Measurements from ENCODE around the gene SRCIN1.
"Not testable (repeated sequence)": the region's sequence is repeated elsewhere in the genome, so short reads cannot be mapped to it uniquely, and the experiment has no call there.

Gene SRCIN1, protein sequence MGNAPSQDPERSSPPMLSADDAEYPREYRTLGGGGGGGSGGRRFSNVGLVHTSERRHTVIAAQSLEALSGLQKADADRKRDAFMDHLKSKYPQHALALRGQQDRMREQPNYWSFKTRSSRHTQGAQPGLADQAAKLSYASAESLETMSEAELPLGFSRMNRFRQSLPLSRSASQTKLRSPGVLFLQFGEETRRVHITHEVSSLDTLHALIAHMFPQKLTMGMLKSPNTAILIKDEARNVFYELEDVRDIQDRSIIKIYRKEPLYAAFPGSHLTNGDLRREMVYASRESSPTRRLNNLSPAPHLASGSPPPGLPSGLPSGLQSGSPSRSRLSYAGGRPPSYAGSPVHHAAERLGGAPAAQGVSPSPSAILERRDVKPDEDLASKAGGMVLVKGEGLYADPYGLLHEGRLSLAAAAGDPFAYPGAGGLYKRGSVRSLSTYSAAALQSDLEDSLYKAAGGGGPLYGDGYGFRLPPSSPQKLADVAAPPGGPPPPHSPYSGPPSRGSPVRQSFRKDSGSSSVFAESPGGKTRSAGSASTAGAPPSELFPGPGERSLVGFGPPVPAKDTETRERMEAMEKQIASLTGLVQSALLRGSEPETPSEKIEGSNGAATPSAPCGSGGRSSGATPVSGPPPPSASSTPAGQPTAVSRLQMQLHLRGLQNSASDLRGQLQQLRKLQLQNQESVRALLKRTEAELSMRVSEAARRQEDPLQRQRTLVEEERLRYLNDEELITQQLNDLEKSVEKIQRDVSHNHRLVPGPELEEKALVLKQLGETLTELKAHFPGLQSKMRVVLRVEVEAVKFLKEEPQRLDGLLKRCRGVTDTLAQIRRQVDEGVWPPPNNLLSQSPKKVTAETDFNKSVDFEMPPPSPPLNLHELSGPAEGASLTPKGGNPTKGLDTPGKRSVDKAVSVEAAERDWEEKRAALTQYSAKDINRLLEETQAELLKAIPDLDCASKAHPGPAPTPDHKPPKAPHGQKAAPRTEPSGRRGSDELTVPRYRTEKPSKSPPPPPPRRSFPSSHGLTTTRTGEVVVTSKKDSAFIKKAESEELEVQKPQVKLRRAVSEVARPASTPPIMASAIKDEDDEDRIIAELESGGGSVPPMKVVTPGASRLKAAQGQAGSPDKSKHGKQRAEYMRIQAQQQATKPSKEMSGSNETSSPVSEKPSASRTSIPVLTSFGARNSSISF

DNA sequence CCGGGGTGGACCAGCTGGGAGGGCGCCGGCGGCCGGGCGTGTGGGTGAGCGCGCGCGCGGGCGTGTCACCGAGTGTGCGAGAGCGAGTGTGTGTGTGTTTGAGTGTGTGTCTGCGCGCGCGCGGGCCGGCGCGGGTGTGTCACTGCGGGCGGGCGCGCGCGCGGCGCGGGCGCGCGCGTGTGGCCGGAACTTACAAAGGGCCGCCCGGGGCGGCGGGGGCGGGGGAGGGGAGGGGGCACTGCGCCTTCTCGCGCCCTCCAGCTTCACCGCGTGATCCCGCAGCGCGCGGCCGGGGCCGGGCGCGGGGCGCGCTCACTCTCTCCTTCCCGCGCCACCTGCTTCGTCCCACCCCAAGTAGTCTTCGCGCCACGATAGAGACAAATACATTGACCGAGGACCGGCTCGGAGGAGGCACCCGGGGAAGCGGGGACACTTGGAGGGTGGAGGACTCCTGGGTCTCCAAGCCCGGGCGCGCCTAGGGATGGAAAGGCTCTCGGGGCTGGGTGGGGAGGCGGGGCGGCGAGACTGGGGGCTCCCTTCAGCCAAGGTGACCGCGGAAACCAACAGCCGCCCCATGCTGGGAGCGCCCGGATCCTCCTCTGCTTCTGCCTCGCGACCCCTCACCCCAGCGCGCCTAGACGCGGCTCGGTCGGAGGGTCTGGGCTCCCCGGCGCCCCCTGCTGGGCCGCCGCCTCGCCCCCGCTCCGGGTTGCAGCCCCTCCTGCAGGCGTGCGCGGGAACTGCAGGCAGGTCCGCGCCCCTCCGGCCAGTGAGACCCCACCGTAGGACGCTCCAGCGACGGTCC is at the start of gene SRCIN1:
Gene SRCIN1 (minus strand): TSS at position 112 of the 805 bp plus-strand sequence. CDS start 247 bp downstream, outside the sequence.
- DNase-seq (ENCODE audit: low spot score): peak; percentile 71

DNA sequence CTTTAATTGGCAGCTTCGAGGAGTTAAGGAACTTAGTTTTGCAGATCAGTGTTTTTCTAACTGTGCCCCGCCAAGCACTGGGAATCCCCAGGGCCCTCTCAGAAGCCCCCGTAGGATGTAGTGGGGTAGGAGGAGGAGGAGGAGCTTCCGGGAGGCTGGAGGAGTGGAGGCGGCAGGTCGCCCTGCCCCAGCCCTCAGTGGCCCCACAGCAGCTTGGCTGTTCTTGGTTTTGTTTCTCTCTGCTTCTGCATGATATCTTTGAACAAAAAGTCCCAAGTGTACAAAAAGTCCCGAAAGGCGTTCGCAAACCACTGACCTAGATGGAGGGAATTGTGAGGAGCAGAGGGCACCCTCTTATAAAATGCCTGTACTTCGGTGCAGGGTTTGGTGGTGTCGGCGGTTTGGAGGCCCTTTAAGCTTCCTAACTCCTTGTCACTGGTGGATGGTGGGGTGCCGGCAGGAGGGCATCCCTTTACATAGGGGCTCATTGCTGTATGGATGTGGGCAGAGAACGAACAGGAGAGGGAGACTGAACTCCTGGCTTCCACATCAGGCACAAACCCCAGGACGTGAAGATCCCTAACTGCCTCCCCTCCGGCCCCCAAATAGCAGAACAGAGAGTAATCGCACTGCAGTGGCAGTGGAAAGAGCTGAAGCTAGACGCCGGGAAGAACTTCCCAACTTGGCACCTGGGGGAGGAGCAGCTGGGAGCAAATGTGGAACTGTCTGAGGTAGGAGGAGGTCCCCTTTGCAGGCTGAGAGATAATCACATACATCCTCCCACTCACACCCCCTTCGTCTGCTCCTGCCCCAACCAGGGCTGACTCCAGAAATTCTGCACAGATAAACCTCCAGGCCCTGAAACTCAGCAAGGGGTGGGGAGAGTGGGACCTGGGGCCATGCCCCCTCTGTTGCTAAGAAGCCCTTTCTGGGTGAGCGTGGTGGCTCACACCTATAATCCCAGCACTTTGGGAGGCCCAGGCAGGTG is 49.0 kb upstream of the SRCIN1 start:
- DNase-seq (ENCODE audit: low spot score): no peak

DNA sequence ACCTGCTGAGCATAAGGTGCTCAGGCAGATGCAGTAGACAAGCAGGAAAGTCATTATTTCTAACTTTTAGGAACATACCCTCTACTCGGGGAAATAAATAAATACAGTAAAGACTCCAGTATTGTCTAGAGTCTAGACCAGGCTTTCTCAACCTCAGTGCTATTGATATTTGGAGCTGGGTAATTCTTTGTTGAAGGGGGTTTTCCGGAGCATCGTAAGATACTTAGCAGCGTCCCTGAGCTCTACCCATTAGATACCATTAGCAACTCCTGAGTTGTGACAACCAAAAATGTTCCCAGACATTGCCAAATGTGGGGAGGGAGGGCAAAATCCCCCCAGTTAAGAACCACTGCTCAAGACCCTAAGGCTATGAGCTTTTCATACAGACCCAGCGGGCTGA is 47.9 kb upstream of the SRCIN1 start:
- no peak for DNase-seq (ENCODE audit: low spot score)

DNA sequence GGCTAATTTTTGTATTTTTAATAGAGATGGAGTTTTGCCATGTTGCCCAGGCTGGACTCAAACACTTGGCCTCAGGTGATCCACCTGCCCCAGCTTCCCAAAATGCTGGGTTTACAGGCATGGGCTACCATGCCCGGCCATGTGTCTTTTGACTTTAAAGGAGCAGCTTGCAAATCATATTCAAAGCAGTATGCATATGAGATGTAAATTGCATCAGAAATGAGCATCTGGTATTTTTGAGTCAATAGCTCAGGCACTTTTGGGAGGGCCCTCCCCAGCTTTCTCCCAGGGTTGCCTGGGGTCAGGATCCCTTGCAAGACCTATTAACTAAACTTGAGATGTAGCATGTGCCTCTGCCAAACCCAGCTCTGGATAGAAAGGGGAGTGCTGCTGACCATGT is 47.5 kb upstream of the SRCIN1 start:
- DNase-seq (ENCODE audit: low spot score): no peak

DNA sequence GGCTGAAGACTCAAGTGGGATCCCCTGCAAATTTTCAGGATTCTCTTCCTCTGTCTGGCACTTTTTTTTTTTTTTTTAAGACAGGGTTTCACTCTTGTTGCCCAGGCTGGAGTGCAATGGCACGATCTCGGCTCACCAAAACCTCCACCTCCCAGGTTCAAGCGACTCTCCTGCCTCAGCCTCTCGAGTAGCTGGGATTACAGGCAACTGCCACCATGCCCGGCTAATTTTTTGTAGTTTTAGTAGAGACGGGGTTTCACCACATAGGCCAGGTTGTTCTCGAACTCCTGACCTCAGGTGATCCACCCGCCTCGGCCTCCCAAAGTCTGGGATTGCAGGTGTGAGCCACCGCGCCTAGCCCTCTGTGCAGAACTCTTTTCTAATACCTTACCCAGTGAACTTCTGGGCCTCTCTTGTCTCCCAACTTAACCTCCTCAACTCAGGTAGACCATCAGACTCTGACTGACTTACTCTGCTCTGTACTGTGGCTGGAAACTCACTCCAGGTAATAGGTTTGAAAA is 45.0 kb upstream of the SRCIN1 start:
- DNase-seq (ENCODE audit: low spot score): not testable (repeated sequence)

DNA sequence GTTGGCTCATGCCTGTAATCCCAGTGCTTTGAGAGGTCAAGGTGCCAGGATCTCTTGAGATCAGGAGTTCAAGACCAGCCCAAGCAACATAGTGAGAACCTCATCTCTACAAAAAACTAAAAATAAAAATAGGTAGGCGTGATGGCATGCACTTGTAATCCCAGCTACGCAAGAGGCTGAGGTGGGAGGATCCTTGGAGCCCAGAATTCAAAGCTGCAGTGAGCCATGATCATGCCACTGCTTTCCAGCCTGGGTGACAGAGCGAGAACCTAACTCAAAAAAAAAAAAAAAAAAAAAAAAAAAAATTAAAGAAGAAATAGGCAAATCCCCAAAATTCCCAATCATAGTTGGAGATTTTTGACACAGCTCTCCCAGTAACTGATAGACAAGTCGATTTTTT is 32.2 kb upstream of the SRCIN1 start:
- no peak for DNase-seq (ENCODE audit: low spot score)

DNA sequence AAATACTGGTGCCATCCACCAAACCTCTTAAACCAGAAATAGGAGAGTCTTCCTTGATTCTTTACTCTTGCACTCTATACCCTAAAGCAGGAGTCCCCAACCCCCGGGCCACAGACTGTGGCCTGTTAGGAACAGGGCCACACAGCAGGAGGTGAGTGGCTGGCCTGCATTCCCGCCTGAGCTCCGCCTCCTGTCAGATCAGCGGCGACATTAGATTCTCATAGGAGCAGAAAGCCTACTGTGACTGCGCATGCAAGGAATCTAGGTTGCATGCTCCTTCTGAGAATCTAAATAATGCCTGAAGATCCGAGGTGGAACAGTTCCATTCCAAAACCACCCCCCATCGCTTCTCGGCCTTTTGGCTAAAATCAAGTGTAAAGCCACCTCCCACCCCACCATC is 30.3 kb upstream of the SRCIN1 start:
- DNase-seq (ENCODE audit: low spot score): no peak

DNA sequence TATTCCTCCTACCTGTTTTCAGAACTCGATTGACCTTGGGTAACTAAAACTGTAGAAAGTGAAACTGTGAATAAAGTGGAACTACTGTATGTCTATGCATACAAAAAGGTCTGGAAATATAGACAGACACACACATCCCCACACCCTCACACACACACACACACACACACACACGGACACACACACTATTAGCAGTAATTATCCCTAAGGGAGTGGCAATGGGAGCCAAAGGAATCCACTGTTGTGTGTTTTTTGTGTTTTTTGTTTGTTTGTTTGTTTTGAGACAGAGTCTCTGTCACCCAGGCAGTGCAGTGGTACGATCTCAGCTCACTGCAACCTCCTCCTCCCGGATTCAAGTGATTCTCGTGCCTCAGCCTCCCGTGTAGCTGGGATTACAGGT is 26.6 kb upstream of the SRCIN1 start:
- DNase-seq (ENCODE audit: low spot score): no peak

DNA sequence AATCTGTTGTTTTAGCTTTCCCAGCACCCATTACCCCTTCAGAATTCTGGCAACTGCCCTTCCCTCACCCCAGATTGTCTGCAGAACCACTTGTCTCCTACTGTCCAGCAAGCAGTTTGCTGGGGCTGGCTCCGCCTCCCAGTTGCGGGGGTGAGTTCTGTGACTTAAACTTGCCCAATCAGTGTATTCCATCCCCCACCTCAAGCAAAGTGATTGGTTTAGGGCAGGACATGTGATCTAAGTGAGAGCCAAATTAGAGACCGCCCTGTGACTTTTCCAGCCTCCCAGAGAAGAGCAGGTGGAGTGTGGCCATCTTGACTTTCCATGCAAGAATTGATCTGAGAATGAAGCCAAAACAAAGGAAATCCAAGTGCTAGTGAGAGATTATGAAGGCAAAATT is 22.7 kb upstream of the SRCIN1 start:
- no peak for DNase-seq (ENCODE audit: low spot score)

DNA sequence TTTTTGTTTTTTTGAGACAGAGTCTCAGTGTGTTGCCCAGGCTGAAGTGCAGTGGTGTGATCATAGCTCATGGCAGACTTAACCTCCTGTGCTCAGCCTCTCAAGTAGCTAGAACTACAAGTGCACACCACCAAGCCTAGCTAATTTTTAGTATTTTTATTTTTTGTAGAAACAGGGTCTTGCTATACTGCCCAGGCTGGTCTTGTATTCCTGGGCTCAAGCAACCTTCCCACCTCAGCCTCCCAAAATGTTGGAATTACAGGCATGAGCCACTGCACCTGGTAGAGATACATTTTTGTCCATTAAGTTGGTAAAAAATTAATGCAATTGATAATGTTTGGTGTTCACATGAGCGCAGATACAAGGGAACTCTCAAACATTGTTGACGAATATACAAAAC is 22.2 kb upstream of the SRCIN1 start:
- no peak for DNase-seq (ENCODE audit: low spot score)

DNA sequence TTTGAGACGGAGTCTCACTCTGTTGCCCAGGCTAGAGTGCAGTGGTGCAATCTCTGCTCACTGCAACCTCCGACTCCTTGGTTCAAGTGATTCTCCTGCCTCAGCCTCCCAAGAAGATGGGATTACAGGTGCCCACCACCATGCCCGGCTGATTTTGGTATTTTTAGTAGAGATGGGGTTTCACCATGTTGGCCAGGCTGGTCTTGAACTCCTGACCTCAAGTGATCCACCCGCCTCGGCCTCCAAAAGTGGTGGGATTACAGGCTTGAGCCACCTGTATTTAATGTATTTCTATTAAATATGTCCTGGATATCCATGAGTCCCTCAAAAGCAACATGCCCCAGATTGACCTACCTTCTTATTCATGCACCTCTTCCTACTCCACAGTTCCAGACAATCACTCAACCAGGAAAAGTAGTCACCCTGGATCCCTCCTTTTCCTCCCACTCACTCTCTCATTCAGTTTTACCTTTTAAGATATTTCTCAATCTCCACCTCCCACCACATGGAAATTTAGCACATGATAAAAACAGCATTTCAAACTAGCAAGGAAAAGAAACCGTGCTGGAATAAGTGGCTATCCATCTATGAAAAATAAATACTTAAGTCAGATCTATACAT is 21.0 kb upstream of the SRCIN1 start:
- not testable (repeated sequence) for DNase-seq (ENCODE audit: low spot score)

DNA sequence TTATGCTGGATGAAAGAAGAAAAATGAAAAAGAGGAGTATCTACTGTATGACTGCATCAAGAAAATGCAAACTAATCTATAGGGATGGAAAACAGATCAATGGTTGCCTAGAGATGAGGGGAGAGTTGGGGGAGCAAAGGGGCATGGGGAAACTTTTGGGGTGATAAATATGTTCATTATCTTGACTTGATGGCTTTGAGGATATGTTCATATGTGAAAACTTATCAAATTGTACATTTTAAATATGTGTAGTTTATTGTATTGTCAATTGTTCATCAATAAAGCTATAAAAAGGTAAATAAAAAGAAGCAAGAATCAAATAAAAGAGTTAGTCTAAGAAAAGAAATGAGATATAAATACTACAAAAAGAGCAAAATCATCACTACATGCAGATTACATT is 19.7 kb upstream of the SRCIN1 start:
- no peak for DNase-seq (ENCODE audit: low spot score)

DNA sequence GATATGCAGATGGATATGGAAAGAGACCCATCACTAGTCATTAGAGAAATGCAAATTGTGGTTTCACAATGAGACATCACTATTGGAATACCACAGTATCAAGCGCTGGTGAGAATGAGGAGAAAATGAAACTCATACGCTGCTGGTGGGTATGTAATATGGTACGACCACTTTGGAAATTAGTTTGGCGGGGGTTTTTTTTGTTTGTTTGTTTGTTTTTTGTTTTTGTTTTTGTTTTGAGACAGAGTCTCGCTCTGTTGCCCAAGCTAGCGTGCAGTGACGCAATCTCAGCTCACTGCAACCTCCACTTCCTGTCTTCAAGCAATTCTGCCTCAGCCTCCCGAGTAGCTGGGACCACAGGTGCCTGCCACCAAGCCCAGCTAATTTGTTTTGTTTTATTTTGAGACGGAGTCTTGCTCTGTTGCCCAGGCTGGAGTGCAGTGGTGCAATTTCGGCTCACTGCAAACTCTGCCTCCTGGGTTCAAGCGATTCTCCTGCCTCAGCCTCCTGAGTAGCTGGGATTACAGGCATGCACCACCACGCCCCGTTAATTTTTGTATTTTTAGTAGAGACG is 19.1 kb upstream of the SRCIN1 start:
- DNase-seq (ENCODE audit: low spot score): not testable (repeated sequence)

DNA sequence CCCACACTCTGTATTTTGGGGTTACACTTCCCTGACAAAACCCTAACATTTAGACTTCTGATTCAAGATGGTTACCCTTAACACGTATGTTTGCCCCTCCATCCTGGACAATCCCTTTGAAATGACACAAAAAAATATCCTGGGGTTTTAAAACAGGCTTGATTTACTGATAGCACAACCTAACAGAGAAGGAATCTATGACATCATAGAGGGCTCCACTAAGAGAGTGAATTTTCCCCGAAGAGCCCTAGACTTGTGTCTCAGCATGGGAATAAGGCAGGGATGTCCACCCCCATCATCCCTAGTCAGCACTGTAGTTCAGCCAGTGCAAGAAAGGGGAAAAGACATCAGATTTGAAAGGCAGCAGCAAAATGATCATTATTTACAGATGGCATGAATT is 15.8 kb upstream of the SRCIN1 start:
- no peak for DNase-seq (ENCODE audit: low spot score)

DNA sequence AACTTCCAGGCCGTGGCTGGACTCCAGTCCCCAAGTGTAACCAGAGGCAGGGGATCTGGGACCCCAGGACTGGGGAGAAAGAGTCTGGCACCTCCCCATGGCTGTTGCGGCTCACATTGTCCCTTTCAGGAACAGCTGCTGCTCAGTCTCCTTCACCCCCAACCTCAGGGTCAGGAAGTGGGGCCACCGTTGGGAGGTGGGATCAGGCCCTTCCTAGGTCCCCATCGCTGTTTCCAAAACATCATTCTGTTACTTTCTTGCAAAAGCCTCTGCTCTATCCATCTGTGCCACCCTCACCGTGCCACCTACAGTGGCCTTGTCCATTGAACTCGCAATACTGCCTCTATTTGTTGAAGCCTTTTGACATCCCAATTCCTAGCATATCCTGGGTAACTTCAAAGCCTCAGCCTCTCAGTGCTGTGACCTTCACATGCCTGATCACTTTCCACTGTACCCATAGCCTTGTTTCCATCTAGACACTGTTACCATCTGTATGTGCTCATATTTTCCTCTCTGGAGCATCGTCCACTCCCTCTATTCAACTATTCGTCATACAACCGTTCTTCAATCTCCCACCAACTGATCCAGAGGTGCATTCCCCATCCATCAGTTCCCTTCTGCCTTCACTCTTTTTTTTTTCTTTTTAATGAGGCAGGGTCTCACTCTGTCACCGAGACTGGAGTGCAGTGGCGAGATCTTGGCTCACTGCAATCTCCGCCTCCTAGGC is 15.0 kb upstream of the SRCIN1 start:
- no peak for DNase-seq (ENCODE audit: low spot score)

DNA sequence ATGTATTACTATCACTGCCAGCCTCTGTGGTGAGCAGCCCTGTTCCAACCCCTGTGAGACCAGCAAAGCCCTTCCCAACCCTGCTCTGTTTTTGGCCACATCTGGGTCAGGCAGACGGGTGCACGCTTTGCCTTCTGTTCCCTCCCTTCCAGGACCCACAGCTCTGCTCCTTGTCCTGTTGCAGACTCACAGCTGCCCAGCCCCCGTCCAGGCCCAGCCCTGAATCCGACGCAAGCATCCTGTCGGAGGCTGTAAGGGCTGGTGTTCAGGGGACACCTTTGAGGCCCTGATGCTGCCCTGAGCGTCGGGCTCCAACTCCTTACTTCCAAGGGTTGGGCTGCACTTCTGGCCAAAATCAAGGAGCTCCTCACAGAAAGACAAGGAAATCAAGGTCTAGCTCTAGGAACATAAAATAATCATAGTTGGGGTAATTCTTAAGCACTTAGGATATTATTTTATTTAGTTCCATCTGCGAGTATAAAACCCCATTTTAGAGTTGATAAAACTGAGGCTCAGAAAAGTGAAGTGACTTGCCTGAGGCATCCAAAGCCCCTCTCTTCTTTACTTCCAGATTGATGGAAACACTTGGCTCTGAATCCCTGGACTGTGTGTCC is 14.3 kb upstream of the SRCIN1 start:
- DNase-seq (ENCODE audit: low spot score): no peak

DNA sequence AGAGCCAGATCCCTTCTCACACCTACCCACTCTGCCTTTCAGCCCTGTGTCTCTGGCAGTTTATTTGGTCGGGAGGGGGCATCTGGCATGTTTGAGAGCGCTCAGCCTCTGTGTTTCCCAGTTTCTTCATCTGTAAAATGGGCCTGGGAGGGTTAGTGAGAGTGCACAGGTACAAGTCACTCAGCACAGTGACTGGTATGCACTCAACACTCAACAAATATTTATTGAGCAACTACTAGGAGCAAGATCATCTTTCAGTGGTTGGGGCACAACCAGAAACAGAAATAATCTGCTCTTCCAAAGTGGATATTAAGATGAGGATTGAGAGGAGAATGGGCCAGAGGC is 13.7 kb upstream of the SRCIN1 start:
- no peak for DNase-seq (ENCODE audit: low spot score)

All from globus pallidus (tissue), 1 donor.